Stimulated activated CD8-positive, alpha-beta memory T cell treated with anti-CD3 and anti-CD28 coated beads, Interleukin-15, amount 100 ng/mL, for 1 hour (primary cell): ENCODE results near the gene CRY2.

Experiments
- DNase-seq: peaks from one replicate; pipeline ENCODE4 v3.0.0-alpha.2; 2020; ENCODE audit warnings: low read depth

CRY2 gene

GRCh38 chr11:45879803-45880686 lies 32.8 kb downstream of the CRY2 start:
- DNase-seq, result no peak

- DNase-seq, result no peak
Observed at GRCh38 chr11:45880772-45881570, 33.7 kb downstream of the CRY2 start.

- no peak for DNase-seq
Observed at GRCh38 chr11:45881708-45882368, 34.6 kb downstream of the CRY2 start.

- no peak for DNase-seq
Observed at GRCh38 chr11:45884596-45885185, 37.4 kb downstream of the CRY2 start.

GRCh38 chr11:45885274-45885920 lies 38.1 kb downstream of the CRY2 start, which contains the start of gene MAPK8IP1:
TSS of gene MAPK8IP1 (plus strand) at chr11:45885651. CDS start at chr11:45885821, 170 bp downstream.
- DNase-seq, result no peak

- DNase-seq, result no peak
Observed at GRCh38 chr11:45885921-45886721, 38.8 kb downstream of the CRY2 start.

- no peak for DNase-seq
Observed at GRCh38 chr11:45886816-45887520, 39.7 kb downstream of the CRY2 start.

GRCh38 chr11:45887587-45887986 lies 40.3 kb downstream of the CRY2 start:
- no peak for DNase-seq

- no peak for DNase-seq
Observed at GRCh38 chr11:45889555-45889954, 42.3 kb downstream of the CRY2 start.

- no peak for DNase-seq
Observed at GRCh38 chr11:45889966-45890365, 42.7 kb downstream of the CRY2 start.

- no peak for DNase-seq
Observed at GRCh38 chr11:45890886-45891550, 43.7 kb downstream of the CRY2 start.

- DNase-seq, result no peak
Observed at GRCh38 chr11:45892856-45893255, 45.6 kb downstream of the CRY2 start.

- DNase-seq, result no peak
Observed at GRCh38 chr11:45894555-45895247, 47.4 kb downstream of the CRY2 start.

- no peak for DNase-seq
Observed at GRCh38 chr11:45895553-45896259, 48.4 kb downstream of the CRY2 start.

- DNase-seq, result no peak
Observed at GRCh38 chr11:45896422-45896984, 49.2 kb downstream of the CRY2 start.

GRCh38 chr11:45897556-45897955 lies 50.3 kb downstream of the CRY2 start:
- no peak for DNase-seq

- no peak for DNase-seq
Observed at GRCh38 chr11:45899086-45899447, 51.8 kb downstream of the CRY2 start.
